ENCODE results near the gene GAL3ST2.
A peak's percentile ranks its signal among the peaks of the same experiment; 100 is the strongest.
"Not testable (repeated sequence)": the region's sequence is repeated elsewhere in the genome, so short reads cannot be mapped to it uniquely, and the experiment has no call there.

GAL3ST2 gene

GRCh38 chr2:241776336-241777169 is at the start of gene GAL3ST2:
GAL3ST2 (plus strand) TSS chr2:241776822; CDS start chr2:241776956, 134 bp downstream.
- no peak for DNase-seq (ENCODE audit: low read depth, low spot score)

DNA sequence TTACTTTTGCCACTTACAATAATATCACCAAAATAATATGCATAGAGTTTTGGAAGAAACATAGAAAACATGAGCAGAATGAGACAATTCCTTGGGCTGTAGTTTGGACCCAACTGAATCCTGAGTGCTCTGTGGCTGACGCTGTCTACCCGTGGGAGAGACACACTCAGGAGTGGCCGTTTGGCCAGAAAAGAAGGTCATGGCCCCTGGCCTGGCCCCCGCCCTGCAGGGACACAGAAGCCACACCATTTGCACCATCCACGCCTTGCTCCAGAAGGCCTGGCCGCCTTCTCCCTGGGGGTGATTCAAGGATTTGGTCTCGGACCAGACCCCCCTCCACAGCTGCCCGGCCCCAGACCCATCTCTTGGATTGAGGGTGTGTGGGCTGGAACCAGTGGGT is 48.6 kb upstream of the GAL3ST2 start:
- DNase-seq (ENCODE audit: low read depth, low spot score), result no peak

- no peak for DNase-seq (ENCODE audit: low read depth, low spot score)
Observed at GRCh38 chr2:241728627-241729026, 48.0 kb upstream of the GAL3ST2 start.

DNA sequence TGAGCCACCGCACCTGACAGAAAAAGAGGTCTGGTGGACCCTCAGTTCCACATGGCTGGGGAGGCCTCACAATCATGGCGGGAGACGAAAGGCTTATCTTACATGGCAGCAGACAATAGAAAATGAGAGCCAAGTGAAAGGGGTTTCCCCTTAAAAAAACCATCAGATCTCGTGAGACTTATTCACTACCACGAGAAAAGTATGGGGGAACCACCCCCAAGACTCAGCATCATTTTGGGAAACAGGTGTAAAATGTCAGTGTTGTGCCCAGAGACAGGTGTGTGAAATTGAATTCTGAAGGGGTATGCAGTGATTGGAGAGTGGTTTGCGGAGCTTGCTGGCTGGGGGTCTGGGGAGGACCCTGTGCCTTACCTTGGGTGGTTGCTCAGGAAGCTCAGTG is 46.8 kb upstream of the GAL3ST2 start:
- DNase-seq (ENCODE audit: low read depth, low spot score), result no peak

- no peak for DNase-seq (ENCODE audit: low read depth, low spot score)
Observed at GRCh38 chr2:241730671-241731293, 45.8 kb upstream of the GAL3ST2 start.

GRCh38 chr2:241732513-241733186 is 44.0 kb upstream of the GAL3ST2 start:
- DNase-seq (ENCODE audit: low read depth, low spot score), result not testable (repeated sequence)

GRCh38 chr2:241733391-241734207 is 43.0 kb upstream of the GAL3ST2 start:
- no peak for DNase-seq (ENCODE audit: low read depth, low spot score)

DNA sequence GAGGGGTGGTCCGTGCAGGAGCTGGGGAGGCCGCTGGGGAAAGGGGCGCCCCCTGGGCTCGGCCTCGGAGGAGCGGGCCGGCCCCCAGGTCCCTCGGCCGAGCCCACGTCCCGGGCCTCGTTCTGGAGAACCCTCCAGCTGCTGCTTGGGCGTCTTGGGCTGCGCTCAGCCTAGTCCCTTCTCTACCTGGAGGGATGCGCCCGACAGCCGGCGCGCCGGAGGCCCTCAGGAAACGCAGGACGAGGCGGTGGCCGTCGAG is 42.5 kb upstream of the GAL3ST2 start:
- no peak for DNase-seq (ENCODE audit: low read depth, low spot score)

- peak; percentile 44 for DNase-seq (ENCODE audit: low read depth, low spot score)
Observed at GRCh38 chr2:241734467-241735208, 42.0 kb upstream of the GAL3ST2 start, which contains the start of gene D2HGDH. D2HGDH (plus strand) TSS chr2:241734630; CDS start chr2:241735225, 595 bp downstream.

DNA sequence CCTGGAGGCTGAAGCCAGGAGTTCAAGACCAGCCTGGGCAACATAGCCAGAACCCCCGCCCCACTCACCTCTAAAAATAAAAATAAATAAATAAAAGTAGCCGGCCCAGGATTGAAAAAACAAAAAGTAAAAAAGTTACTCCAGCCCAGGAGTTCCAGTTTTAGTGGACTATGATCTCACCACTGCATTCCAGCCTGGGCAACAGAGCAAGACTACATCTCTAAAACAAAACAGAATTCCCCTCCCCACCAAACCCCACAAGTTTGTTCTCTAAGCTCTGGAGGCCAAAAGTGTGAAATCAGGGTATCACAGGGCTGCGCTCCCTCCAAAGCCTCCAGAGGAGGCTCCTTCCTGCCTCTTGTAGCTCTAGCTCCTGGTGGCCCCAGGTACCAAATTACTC is 40.5 kb upstream of the GAL3ST2 start:
- no peak for DNase-seq (ENCODE audit: low read depth, low spot score)

- no peak for DNase-seq (ENCODE audit: low read depth, low spot score)
Observed at GRCh38 chr2:241738040-241738686, 38.5 kb upstream of the GAL3ST2 start.

DNA sequence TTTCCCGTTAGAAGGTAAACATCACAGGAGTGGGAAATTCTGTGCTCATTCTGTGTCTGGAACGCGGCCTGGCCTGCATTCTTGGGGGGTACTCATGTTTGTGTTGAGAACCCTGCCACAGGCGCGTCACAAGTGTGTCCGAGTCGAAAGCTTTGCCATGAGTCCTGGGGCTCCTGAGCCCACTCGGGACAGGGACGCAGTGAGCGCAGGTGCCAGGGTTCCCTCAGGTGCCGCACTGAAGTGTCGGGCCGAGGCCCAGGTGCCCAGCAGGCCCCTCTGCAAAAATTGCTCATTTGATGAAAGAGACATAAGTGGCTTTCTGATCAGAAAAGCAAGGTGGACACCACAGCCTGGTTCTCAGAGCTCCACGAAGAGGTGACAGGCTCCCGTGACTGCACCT is 37.4 kb upstream of the GAL3ST2 start:
- no peak for DNase-seq (ENCODE audit: low read depth, low spot score)

GRCh38 chr2:241739651-241740050 is 37.0 kb upstream of the GAL3ST2 start:
- no peak for DNase-seq (ENCODE audit: low read depth, low spot score)

- DNase-seq (ENCODE audit: low read depth, low spot score), result no peak
Observed at GRCh38 chr2:241741016-241741415, 35.6 kb upstream of the GAL3ST2 start.

DNA sequence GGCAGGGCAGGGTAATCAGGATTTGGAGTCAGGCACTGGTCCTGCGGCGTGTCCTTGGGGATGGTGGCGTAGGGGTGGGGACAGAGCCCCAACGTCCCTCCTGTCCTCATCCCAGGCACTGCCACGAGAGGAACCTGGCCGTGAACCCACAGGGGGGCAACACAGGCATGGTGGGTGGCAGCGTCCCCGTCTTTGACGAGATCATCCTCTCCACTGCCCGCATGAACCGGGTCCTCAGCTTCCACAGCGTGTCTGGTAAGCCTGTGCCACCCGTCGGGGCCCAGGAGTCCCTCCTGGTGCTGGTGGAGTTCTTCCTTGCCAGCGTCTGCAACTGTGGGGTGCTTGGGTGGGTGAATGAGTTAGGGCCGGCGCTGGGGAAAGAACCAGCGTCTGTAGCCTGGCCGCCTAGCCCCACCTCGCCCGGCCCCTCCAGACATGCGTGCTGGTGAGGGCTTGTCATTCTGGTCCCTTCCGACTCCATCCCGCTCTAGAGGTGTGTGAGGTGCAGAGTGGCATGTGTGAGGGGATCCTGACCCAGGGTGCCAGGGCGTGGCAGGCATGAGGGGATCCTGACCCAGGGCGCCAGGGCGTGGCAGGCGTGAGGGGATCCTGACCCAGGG is 34.2 kb upstream of the GAL3ST2 start:
- DNase-seq (ENCODE audit: low read depth, low spot score), result no peak

- DNase-seq (ENCODE audit: low read depth, low spot score), result not testable (repeated sequence)
Observed at GRCh38 chr2:241743008-241743407, 33.6 kb upstream of the GAL3ST2 start.

- DNase-seq (ENCODE audit: low read depth, low spot score), result no peak
Observed at GRCh38 chr2:241743620-241744019, 33.0 kb upstream of the GAL3ST2 start.

DNA sequence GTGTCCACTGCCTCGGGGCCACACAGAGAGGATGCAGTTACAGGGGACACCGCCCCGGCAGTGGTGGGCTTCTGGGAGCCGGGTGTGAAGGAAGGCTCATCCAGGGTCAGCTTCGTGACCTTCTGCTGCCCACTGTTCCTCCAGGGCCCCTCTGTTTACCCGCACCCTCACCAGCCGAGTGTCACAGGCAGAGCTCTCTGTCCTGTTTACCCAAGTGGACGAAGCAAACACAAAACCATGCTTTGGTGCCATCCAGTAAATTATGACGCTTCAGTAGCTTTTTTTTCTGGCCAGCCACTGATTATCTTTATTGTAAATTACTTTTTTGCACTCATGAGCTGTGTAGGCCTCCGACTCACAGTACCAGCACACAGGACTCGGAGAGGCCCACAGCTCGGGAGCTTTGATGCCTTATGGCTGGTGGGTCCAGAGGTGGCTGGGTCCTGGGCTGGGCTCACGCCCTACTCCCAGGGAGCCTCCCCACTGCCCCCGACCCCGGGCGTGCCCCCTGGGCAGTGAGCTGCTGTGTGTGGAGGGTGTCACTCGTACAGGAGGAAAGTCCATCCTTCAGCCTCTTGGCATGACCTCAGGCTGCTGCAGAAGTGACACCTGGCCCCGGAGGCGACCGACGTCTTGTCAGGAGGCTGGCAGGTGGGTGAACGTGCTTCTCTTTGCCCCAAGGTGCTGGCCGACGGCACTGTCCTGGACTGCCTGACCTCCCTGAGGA is 32.4 kb upstream of the GAL3ST2 start:
- DNase-seq (ENCODE audit: low read depth, low spot score), result no peak

GRCh38 chr2:241745276-241745675 is 31.3 kb upstream of the GAL3ST2 start:
- no peak for DNase-seq (ENCODE audit: low read depth, low spot score)

- no peak for DNase-seq (ENCODE audit: low read depth, low spot score)
Observed at GRCh38 chr2:241746084-241746483, 30.5 kb upstream of the GAL3ST2 start.
